CD4-positive, alpha-beta T cell (primary cell): ENCODE results near the gene NUDCD2. TPM values are rescaled to one million over a fixed set of nuclear protein-coding genes. Genes with fewer than 3 reads are reported as not detected.
"Not testable (repeated sequence)": the region's sequence is repeated elsewhere in the genome, so short reads cannot be mapped to it uniquely, and the experiment has no call there.

Source experiments
- ATAC-seq: fragments of 200-7000 bp; cut with Tn5 transposase; one replicate; pipeline ENCODE4 v1.10.0; 2022; ENCODE audit warnings: mild to moderate bottlenecking; ENCODE audit not compliant: poor library complexity
- CTCF ChIA-PET: fragments of 350-600 bp; sonication (Branson Sonifier 250); formaldehyde crosslinking; loops from one replicate; lab custom pipeline; 2021; ENCODE audit warnings: antibody characterized with exemption, inconsistent platforms; lab: Charles Lee
- POLR2A ChIA-PET: fragments of 350-600 bp; sonication (Branson Sonifier 250); formaldehyde crosslinking; loops from one replicate; lab custom pipeline; 2021; ENCODE audit warnings: antibody characterized with exemption, inconsistent platforms; lab: Charles Lee
- DNase-seq, 14 experiments: peaks; one replicate each; pipeline ENCODE4 v3.0.0-alpha.2; 2013 to 2020; ENCODE audit warnings: mixed read lengths in 2 of 14
- H3K27ac ChIP-seq, 2 donors: one replicate each; pipeline versions ENCODE4 v1.5.1 to v1.7.0; 2013; ENCODE audit warnings: low read length in 2 of 2, low read depth in 1 of 2, mild to moderate bottlenecking in 1 of 2
- H3K27me3 ChIP-seq, 2 experiments: 1 replicate in 1 of 2; 2 replicates in 1 of 2; pipeline versions ENCODE4 v1.6.1 to v1.7.0; 2013; ENCODE audit warnings: low read length in 2 of 2, control low read depth in 1 of 2, mild to moderate bottlenecking in 1 of 2, moderate library complexity in 1 of 2; ENCODE audit not compliant: insufficient read depth in 2 of 2, control insufficient read depth in 1 of 2
- H3K36me3 ChIP-seq: one replicate; pipeline ENCODE4 v1.6.1; 2013; ENCODE audit warnings: low read length, control low read depth; ENCODE audit not compliant: insufficient read depth
- H3K4me1 ChIP-seq: one replicate; pipeline ENCODE4 v1.6.1; 2013; ENCODE audit warnings: low read length, control low read depth; ENCODE audit not compliant: insufficient read depth
- H3K4me3 ChIP-seq: one replicate; pipeline ENCODE4 v1.5.1; 2013; ENCODE audit warnings: mild to moderate bottlenecking, low read length, moderate library complexity
- H3K9me3 ChIP-seq, 2 experiments: 1 replicate in 1 of 2; 2 replicates in 1 of 2; pipeline versions ENCODE4 v1.6.1 to v1.7.0; 2013; ENCODE audit warnings: low read length in 2 of 2, mild to moderate bottlenecking in 2 of 2, control low read depth in 1 of 2, moderate library complexity in 1 of 2; ENCODE audit not compliant: control insufficient read depth in 1 of 2, insufficient read depth in 1 of 2
- H3K27ac Mint-ChIP-seq: one replicate; pipeline ENCODE4 v1.8.0; 2020; ENCODE audit warnings: mixed read lengths
- H3K27me3 Mint-ChIP-seq: one replicate; pipeline ENCODE4 v1.8.0; 2021; ENCODE audit warnings: mixed read lengths
- H3K36me3 Mint-ChIP-seq: one replicate; pipeline ENCODE4 v1.8.0; 2021; ENCODE audit warnings: low read depth, mixed read lengths
- H3K4me1 Mint-ChIP-seq: one replicate; pipeline ENCODE4 v1.8.0; 2021; ENCODE audit warnings: low read depth, mixed read lengths
- H3K4me3 Mint-ChIP-seq: one replicate; pipeline ENCODE4 v1.8.0; 2020; ENCODE audit warnings: mild to moderate bottlenecking, mixed read lengths
- H3K9me3 Mint-ChIP-seq: one replicate; pipeline ENCODE4 v1.8.0; 2020; ENCODE audit warnings: mixed read lengths
- CTCF ChIP-seq: fragments of 200-600 bp; IDR thresholded peaks from one replicate; pipeline ENCODE4 v1.8.0; 2022; ENCODE audit warnings: antibody characterized with exemption, mild to moderate bottlenecking
- intact Hi-C, 2 experiments: fragments of 100-400 bp; cut with DNase I in 1 of 2; cut with micrococcal nuclease in 1 of 2; formaldehyde crosslinking; loops; one replicate each; pipeline versions ENCODE4 v1.15.1 to v1.9.0; 2023 to 2025; cut with DNase I, micrococcal nuclease
- total RNA-seq, 174 experiments: library from RNA in 2 of 174; stranded (reverse) in 2 of 174; gene quantifications; one replicate each; pipeline ENCODE4 v1.2.3 and lab custom pipeline; 2021 to 2026

The NUDCD2 gene
- total RNA-seq, 2 experiments from 2014 or later = 18.0 to 18.9 TPM

- Mint-ChIP-seq H3K9me3 (peaks cover 3% of the 10 kb centered on the region), H3K27me3 (peaks cover 22% of the 10 kb centered on the region), H3K4me1 (no peaks in the 10 kb centered on the region), H3K27ac (no peak overlapping the region), H3K36me3 (no peaks in the 10 kb centered on the region), H3K4me3 (no peak overlapping the region)
- no peaks in the 10 kb centered on the region for H3K4me1 ChIP-seq
- ChIA-PET CTCF (interaction anchor here (0.6 kb wide), 1 partner anchor 50 kb away, joined by 3 read pairs; no protein-coding TSS in a partner anchor), POLR2A (no interaction called here)
- H3K9me3 ChIP-seq = no peaks in the 10 kb centered on the region
- ATAC-seq (no peak), DNase-seq (no peak)
- H3K27ac ChIP-seq = no peak overlapping the region
- no peak for TF ChIP-seq CTCF
- H3K27me3 ChIP-seq = peaks cover 0 to 8% of the 10 kb centered on the region in 2 experiments
- H3K36me3 ChIP-seq = no peaks in the 10 kb centered on the region
- intact Hi-C loops = no loop called here
- no peak overlapping the region for H3K4me3 ChIP-seq
Observed at GRCh38 chr5:163397354-163397753, 62.5 kb downstream of the NUDCD2 start.

GRCh38 chr5:163396818-163397340 is 63.0 kb downstream of the NUDCD2 start:
- CTCF ChIA-PET = interaction anchor here (0.6 to 1.1 kb wide), 2 partner anchors 10 to 50 kb away, joined by 3 read pairs; no protein-coding TSS in a partner anchor

More at GRCh38 chr5:163396818-163397340, 63.0 kb downstream of the NUDCD2 start:
- peaks cover 23% of the 10 kb centered on the region for H3K27me3 Mint-ChIP-seq
- H3K4me1 Mint-ChIP-seq, H3K4me3 Mint-ChIP-seq, H3K4me1 ChIP-seq, H3K4me3 ChIP-seq, POLR2A ChIA-PET, H3K27ac ChIP-seq, H3K9me3 ChIP-seq, H3K36me3 Mint-ChIP-seq, H3K27ac Mint-ChIP-seq, intact Hi-C loops, H3K36me3 ChIP-seq, ATAC-seq, H3K9me3 Mint-ChIP-seq: not testable (repeated sequence)
- DNase-seq = peak in 2 of 14 experiments; percentile 2 to 12
- H3K27me3 ChIP-seq = peaks cover 0 to 10% of the 10 kb centered on the region in 2 experiments

Other genes starting within 250 kb of the NUDCD2 start
- 100 to 1,000 TPM; 114 to 116 TPM for gene CCNG1, start 22.5 kb downstream of the NUDCD2 start, total RNA-seq
- under 1 TPM; 0.42 to 0.74 TPM for gene HMMR, start 530 bp upstream of the NUDCD2 start, total RNA-seq
- 10 to 100 TPM; 33.0 to 34.7 TPM for gene MAT2B, start 45.5 kb upstream of the NUDCD2 start, total RNA-seq